ENCODE measurements around the gene NUDT11.
"Not testable (repeated sequence)": the region's sequence is repeated elsewhere in the genome, so short reads cannot be mapped to it uniquely, and the experiment has no call there.

NUDT11 gene

GRCh38 chrX:51496501-51497291, at the start of gene NUDT11:
Gene NUDT11 (minus strand): TSS chrX:51496592. CDS start chrX:51496444, 148 bp downstream.
- Histone ChIP-seq H3K9me2 (replicated peaks; ENCODE audit: control insufficient read depth, low read length) (no peaks in the 10 kb centered on the region), H4K20me1 (ENCODE audit: control insufficient read depth, insufficient read depth, low read depth, low read length) (no peaks in the 10 kb centered on the region), H3F3A (ENCODE audit: control insufficient read depth, insufficient read depth) (no peaks in the 10 kb centered on the region), H3K4me3 (ENCODE audit: low read length) (peak within 1 kb of the TSS; percentile 68), H3K36me3 (ENCODE audit: control insufficient read depth, low read length) (no peaks in the 10 kb centered on the region), H3K27ac (ENCODE audit: low read depth, low read length) (no peak within 1 kb of the TSS), H3K9me3 (ENCODE audit: control insufficient read depth, insufficient read depth, low read length) (no peaks in the 10 kb centered on the region), H3K27me3 (ENCODE audit: control insufficient read depth, low read length) (no peaks in the 10 kb centered on the region), H3K79me2 (ENCODE audit: control insufficient read depth, low read length) (no peaks in the 10 kb centered on the region), H3K4me2 (ENCODE audit: low read length) (peak within 1 kb of the TSS; percentile 67), H3K4me1 (ENCODE audit: control insufficient read depth, low read length) (peaks cover 19% of the 10 kb centered on the region)
- TF ChIP-seq CTCF (IDR thresholded peaks at IDR 0.05; ENCODE audit: low read depth, low read length, poor library complexity, severe bottlenecking): no peak
- no peak for TF ChIP-seq EZH2phosphoT487 (IDR thresholded peaks at IDR 0.05; ENCODE audit: borderline replicate concordance, low read length)

- H4K20me1 ChIP-seq (ENCODE audit: control insufficient read depth, insufficient read depth, low read depth, low read length): no peaks in the 10 kb centered on the region
- H3K4me1 ChIP-seq (ENCODE audit: control insufficient read depth, low read length): no peaks in the 10 kb centered on the region
- no peak overlapping the region for H3K27ac ChIP-seq (ENCODE audit: low read depth, low read length)
- TF ChIP-seq EZH2phosphoT487 (IDR thresholded peaks at IDR 0.05; ENCODE audit: borderline replicate concordance, low read length) (no peak), CTCF (IDR thresholded peaks at IDR 0.05; ENCODE audit: low read depth, low read length, poor library complexity, severe bottlenecking) (no peak)
- H3K4me3 ChIP-seq (ENCODE audit: low read length): no peak overlapping the region
- H3K4me2 ChIP-seq (ENCODE audit: low read length): no peak overlapping the region
- no peaks in the 10 kb centered on the region for H3K27me3 ChIP-seq (ENCODE audit: control insufficient read depth, low read length)
- no peaks in the 10 kb centered on the region for H3K79me2 ChIP-seq (ENCODE audit: control insufficient read depth, low read length)
- H3F3A ChIP-seq (ENCODE audit: control insufficient read depth, insufficient read depth): no peaks in the 10 kb centered on the region
- no peaks in the 10 kb centered on the region for H3K9me2 ChIP-seq (replicated peaks; ENCODE audit: control insufficient read depth, low read length)
- no peaks in the 10 kb centered on the region for H3K9me3 ChIP-seq (ENCODE audit: control insufficient read depth, insufficient read depth, low read length)
- no peaks in the 10 kb centered on the region for H3K36me3 ChIP-seq (ENCODE audit: control insufficient read depth, low read length)
These were observed 24.0 kb upstream of the NUDT11 start for GRCh38 chrX:51520393-51520792.

- H3K4me2 ChIP-seq (ENCODE audit: low read length); H3K9me3 ChIP-seq (ENCODE audit: control insufficient read depth, insufficient read depth, low read length); H3K9me2 ChIP-seq (replicated peaks; ENCODE audit: control insufficient read depth, low read length); H3K79me2 ChIP-seq (ENCODE audit: control insufficient read depth, low read length); H4K20me1 ChIP-seq (ENCODE audit: control insufficient read depth, insufficient read depth, low read depth, low read length); H3K36me3 ChIP-seq (ENCODE audit: control insufficient read depth, low read length); H3K27me3 ChIP-seq (ENCODE audit: control insufficient read depth, low read length); H3K4me3 ChIP-seq (ENCODE audit: low read length); H3K4me1 ChIP-seq (ENCODE audit: control insufficient read depth, low read length); H3K27ac ChIP-seq (ENCODE audit: low read depth, low read length); H3F3A ChIP-seq (ENCODE audit: control insufficient read depth, insufficient read depth): not testable (repeated sequence)
These were observed 22.7 kb upstream of the NUDT11 start for GRCh38 chrX:51519131-51519530.

- Histone ChIP-seq H3K9me2 (replicated peaks; ENCODE audit: control insufficient read depth, low read length) (no peaks in the 10 kb centered on the region), H3K4me1 (ENCODE audit: control insufficient read depth, low read length) (no peaks in the 10 kb centered on the region), H3K27me3 (ENCODE audit: control insufficient read depth, low read length) (no peaks in the 10 kb centered on the region), H3F3A (ENCODE audit: control insufficient read depth, insufficient read depth) (no peaks in the 10 kb centered on the region), H3K4me2 (ENCODE audit: low read length) (no peak overlapping the region), H3K36me3 (ENCODE audit: control insufficient read depth, low read length) (no peaks in the 10 kb centered on the region), H3K4me3 (ENCODE audit: low read length) (no peak overlapping the region), H3K27ac (ENCODE audit: low read depth, low read length) (no peak overlapping the region), H3K79me2 (ENCODE audit: control insufficient read depth, low read length) (no peaks in the 10 kb centered on the region), H3K9me3 (ENCODE audit: control insufficient read depth, insufficient read depth, low read length) (no peaks in the 10 kb centered on the region), H4K20me1 (ENCODE audit: control insufficient read depth, insufficient read depth, low read depth, low read length) (no peaks in the 10 kb centered on the region)
- TF ChIP-seq EZH2phosphoT487 (IDR thresholded peaks at IDR 0.05; ENCODE audit: borderline replicate concordance, low read length) (no peak), CTCF (IDR thresholded peaks at IDR 0.05; ENCODE audit: low read depth, low read length, poor library complexity, severe bottlenecking) (no peak)
These were observed 11.2 kb upstream of the NUDT11 start for GRCh38 chrX:51507551-51507950.

- H3K4me2 ChIP-seq (ENCODE audit: low read length): peak overlapping the region; percentile 67
These were observed 497 bp downstream of the NUDT11 start for GRCh38 chrX:51495701-51496488.

More at GRCh38 chrX:51495701-51496488, 497 bp downstream of the NUDT11 start:
- not testable (repeated sequence) for H3K27ac ChIP-seq (ENCODE audit: low read depth, low read length); H3K27me3 ChIP-seq (ENCODE audit: control insufficient read depth, low read length); H3F3A ChIP-seq (ENCODE audit: control insufficient read depth, insufficient read depth); H3K79me2 ChIP-seq (ENCODE audit: control insufficient read depth, low read length); H3K9me2 ChIP-seq (replicated peaks; ENCODE audit: control insufficient read depth, low read length); H4K20me1 ChIP-seq (ENCODE audit: control insufficient read depth, insufficient read depth, low read depth, low read length); H3K36me3 ChIP-seq (ENCODE audit: control insufficient read depth, low read length); H3K9me3 ChIP-seq (ENCODE audit: control insufficient read depth, insufficient read depth, low read length)
- Histone ChIP-seq H3K4me3 (ENCODE audit: low read length) (peak overlapping the region; percentile 68), H3K4me1 (ENCODE audit: control insufficient read depth, low read length) (peaks cover 19% of the 10 kb centered on the region)
